Measurements from ENCODE around the gene NAT16. TPM values are rescaled to one million over a fixed set of nuclear protein-coding genes. Genes with fewer than 3 reads are reported as not detected.

The NAT16 gene
- total and polyA plus RNA-seq, 10 of the 15 experiments (the other 5 are each of a cell fraction or from before 2014, with no cell fraction given), result not detected

DNA sequence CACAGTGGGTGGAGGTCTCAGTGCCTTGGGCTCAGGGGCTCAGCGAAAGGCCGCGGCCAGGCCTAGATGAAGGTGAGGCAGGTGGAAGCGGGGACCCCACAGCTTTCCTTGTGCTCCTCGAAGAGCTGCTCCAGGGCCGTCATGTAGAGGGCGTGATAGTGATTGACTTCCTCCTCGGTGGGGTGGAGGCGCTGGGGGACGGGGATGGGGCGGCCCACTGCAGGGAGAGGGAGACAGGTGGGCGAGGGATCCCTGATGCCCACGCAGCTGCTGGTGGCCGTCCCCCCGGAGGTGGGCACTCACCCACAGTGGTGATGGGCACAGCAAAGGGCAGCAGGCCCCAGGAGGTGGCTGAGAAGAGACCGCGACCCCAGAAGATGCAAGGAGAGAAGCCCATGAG lies 15.8 kb upstream of the NAT16 start:
- TF ChIP-seq, protein P1, sequence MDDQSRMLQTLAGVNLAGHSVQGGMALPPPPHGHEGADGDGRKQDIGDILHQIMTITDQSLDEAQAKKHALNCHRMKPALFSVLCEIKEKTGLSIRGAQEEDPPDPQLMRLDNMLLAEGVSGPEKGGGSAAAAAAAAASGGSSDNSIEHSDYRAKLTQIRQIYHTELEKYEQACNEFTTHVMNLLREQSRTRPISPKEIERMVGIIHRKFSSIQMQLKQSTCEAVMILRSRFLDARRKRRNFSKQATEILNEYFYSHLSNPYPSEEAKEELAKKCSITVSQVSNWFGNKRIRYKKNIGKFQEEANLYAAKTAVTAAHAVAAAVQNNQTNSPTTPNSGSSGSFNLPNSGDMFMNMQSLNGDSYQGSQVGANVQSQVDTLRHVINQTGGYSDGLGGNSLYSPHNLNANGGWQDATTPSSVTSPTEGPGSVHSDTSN (IDR thresholded peaks at IDR 0.05; ENCODE audit: insufficient replicate concordance, low read depth, low read length), result no peak
- no peak for TF ChIP-seq ZBED1 (IDR thresholded peaks at IDR 0.05; ENCODE audit: borderline replicate concordance)
- TF ChIP-seq, protein P2, sequence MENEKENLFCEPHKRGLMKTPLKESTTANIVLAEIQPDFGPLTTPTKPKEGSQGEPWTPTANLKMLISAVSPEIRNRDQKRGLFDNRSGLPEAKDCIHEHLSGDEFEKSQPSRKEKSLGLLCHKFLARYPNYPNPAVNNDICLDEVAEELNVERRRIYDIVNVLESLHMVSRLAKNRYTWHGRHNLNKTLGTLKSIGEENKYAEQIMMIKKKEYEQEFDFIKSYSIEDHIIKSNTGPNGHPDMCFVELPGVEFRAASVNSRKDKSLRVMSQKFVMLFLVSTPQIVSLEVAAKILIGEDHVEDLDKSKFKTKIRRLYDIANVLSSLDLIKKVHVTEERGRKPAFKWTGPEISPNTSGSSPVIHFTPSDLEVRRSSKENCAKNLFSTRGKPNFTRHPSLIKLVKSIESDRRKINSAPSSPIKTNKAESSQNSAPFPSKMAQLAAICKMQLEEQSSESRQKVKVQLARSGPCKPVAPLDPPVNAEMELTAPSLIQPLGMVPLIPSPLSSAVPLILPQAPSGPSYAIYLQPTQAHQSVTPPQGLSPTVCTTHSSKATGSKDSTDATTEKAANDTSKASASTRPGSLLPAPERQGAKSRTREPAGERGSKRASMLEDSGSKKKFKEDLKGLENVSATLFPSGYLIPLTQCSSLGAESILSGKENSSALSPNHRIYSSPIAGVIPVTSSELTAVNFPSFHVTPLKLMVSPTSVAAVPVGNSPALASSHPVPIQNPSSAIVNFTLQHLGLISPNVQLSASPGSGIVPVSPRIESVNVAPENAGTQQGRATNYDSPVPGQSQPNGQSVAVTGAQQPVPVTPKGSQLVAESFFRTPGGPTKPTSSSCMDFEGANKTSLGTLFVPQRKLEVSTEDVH (IDR thresholded peaks at IDR 0.05; ENCODE audit: low read depth, partially characterized antibody), result no peak
- TF ChIP-seq, protein P3, sequence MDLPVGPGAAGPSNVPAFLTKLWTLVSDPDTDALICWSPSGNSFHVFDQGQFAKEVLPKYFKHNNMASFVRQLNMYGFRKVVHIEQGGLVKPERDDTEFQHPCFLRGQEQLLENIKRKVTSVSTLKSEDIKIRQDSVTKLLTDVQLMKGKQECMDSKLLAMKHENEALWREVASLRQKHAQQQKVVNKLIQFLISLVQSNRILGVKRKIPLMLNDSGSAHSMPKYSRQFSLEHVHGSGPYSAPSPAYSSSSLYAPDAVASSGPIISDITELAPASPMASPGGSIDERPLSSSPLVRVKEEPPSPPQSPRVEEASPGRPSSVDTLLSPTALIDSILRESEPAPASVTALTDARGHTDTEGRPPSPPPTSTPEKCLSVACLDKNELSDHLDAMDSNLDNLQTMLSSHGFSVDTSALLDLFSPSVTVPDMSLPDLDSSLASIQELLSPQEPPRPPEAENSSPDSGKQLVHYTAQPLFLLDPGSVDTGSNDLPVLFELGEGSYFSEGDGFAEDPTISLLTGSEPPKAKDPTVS (IDR thresholded peaks at IDR 0.05; ENCODE audit: low read depth, low read length), result no peak
- TF ChIP-seq IKZF1 (conservative IDR thresholded peaks at IDR 0.05), result no peak
- Histone ChIP-seq H3K79me2 (ENCODE audit: control insufficient read depth, insufficient read depth, low read length) (no peaks in the 10 kb centered on the region), H3K27me3 (replicated peaks in 1 of 2; ENCODE audit: control insufficient read depth in 2 of 2, insufficient read depth in 2 of 2, low read length in 1 of 2) (peaks cover 0 to 5% of the 10 kb centered on the region in 2 experiments; a peak in 2 of 4 replicates), H4K20me1 (ENCODE audit: control insufficient read depth, insufficient read depth) (no peaks in the 10 kb centered on the region), H3K36me3 (ENCODE audit: control insufficient read depth in 2 of 2, insufficient read depth in 2 of 2, low read length in 1 of 2) (no peaks in the 10 kb centered on the region), H3K9ac (ENCODE audit: control insufficient read depth, insufficient read depth, low read length) (no peak overlapping the region), H3K4me3 (no peak overlapping the region), H2AFZ (ENCODE audit: control insufficient read depth, low read depth, low read length) (no peak overlapping the region), H3K27ac (ENCODE audit: control insufficient read depth, insufficient read depth) (no peak overlapping the region), H3K4me2 (ENCODE audit: control insufficient read depth, insufficient read depth) (no peak overlapping the region), H3K4me1 (ENCODE audit: control insufficient read depth, insufficient read depth, low read length) (no peaks in the 10 kb centered on the region), H3K9me3 (replicated peaks; ENCODE audit: control insufficient read depth, insufficient read depth, low read length) (no peaks in the 10 kb centered on the region)
- no peak for FAIRE-seq
- SMC1A ChIA-PET (ENCODE audit: uncharacterized antibody, unreplicated experiment), result interaction anchor here (0.6 kb wide), 1 partner anchor 58 kb away, joined by 3 read pairs; no protein-coding TSS in a partner anchor
- ATAC-seq, result no peak
- no peak for DNase-seq (ENCODE audit: low read depth, low spot score)
- POLR2A ChIA-PET, result no interaction called here
- RAD21 ChIA-PET (ENCODE audit: unreplicated experiment), result interaction anchor here (6.0 kb wide), 1 partner anchor 53 kb away, joined by 134 read pairs; no protein-coding TSS in a partner anchor
- CTCF ChIA-PET, result interaction anchor here (1.4 to 8.3 kb wide), 3 partner anchors 25 to 86 kb away, joined by 3 to 248 read pairs (median 65); no protein-coding TSS in a partner anchor
- BruUV-seq (replicated peaks), result no TSS peak
- intact Hi-C loops (cut with micrococcal nuclease; ENCODE audit: unreplicated experiment), result no loop called here
- 58% methylated on average over 12 of the region's 17 CpGs for WGBS (ENCODE audit: insufficient coverage, insufficient replicate concordance, low lambda C conversion rate, missing lambda C conversion rate)
- in situ Hi-C loops (cut with MboI), result no loop called here

Measured in GM12878 (cell line).